ENCODE data around the gene ZSWIM1.

ZSWIM1 gene

GRCh38 chr20:45907219-45907948 is 26.4 kb downstream of the ZSWIM1 start:
- peaks cover 0 to 14% (median 14%) of the 10 kb centered on the region in 4 donors for H3K4me1 ChIP-seq
- no peaks in the 10 kb centered on the region for H3K9me3 ChIP-seq
- intact Hi-C loops (cut with DNase I; ENCODE audit: low total_unique reads) = no loop called here
- H3K36me3 ChIP-seq = peaks cover 0 to 9% (median 4%) of the 10 kb centered on the region in 3 donors
- H3K4me3 ChIP-seq = no peak overlapping the region
- H3K27me3 ChIP-seq = peaks cover 0 to 2% of the 10 kb centered on the region in 2 donors
- DNase-seq = no peak
- no peak overlapping the region for H3K27ac ChIP-seq
- TF ChIP-seq, protein P1, sequence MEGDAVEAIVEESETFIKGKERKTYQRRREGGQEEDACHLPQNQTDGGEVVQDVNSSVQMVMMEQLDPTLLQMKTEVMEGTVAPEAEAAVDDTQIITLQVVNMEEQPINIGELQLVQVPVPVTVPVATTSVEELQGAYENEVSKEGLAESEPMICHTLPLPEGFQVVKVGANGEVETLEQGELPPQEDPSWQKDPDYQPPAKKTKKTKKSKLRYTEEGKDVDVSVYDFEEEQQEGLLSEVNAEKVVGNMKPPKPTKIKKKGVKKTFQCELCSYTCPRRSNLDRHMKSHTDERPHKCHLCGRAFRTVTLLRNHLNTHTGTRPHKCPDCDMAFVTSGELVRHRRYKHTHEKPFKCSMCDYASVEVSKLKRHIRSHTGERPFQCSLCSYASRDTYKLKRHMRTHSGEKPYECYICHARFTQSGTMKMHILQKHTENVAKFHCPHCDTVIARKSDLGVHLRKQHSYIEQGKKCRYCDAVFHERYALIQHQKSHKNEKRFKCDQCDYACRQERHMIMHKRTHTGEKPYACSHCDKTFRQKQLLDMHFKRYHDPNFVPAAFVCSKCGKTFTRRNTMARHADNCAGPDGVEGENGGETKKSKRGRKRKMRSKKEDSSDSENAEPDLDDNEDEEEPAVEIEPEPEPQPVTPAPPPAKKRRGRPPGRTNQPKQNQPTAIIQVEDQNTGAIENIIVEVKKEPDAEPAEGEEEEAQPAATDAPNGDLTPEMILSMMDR (IDR thresholded peaks at IDR 0.05) = no peak

DNA sequence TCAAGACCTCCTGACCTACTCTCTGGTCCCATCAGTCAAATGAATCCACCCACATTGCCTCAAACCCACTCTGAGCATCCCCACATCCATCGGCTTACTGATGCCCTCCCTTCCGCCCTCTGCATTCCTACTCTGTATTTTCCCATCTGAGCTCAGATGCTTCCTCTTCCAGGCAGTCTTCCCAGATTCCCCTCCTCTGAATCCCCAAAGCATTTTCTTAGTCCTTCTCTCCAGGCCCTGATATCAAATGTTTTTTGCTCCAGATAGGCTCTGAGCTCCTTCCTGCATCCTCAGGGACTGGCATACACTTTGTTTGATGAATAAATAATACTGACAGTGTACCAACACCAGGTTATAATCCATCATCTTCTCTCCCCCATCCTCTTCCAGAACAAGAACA is 27.1 kb downstream of the ZSWIM1 start:
- Histone ChIP-seq H3K36me3 (peaks cover 0 to 9% (median 4%) of the 10 kb centered on the region in 3 donors), H3K27ac (no peak overlapping the region), H3K4me3 (no peak overlapping the region), H3K4me1 (peaks cover 0 to 20% (median 20%) of the 10 kb centered on the region in 4 donors), H3K27me3 (peaks cover 0 to 9% of the 10 kb centered on the region in 2 donors), H3K9me3 (no peaks in the 10 kb centered on the region)
- DNase-seq = no peak
- TF ChIP-seq, protein P1 (IDR thresholded peaks at IDR 0.05) = no peak
- intact Hi-C loops (cut with DNase I; ENCODE audit: low total_unique reads) = no loop called here

GRCh38 chr20:45909336-45909808 is 28.3 kb downstream of the ZSWIM1 start:
- H3K36me3 ChIP-seq = peaks cover 0 to 8% (median 3%) of the 10 kb centered on the region in 3 donors

DNA sequence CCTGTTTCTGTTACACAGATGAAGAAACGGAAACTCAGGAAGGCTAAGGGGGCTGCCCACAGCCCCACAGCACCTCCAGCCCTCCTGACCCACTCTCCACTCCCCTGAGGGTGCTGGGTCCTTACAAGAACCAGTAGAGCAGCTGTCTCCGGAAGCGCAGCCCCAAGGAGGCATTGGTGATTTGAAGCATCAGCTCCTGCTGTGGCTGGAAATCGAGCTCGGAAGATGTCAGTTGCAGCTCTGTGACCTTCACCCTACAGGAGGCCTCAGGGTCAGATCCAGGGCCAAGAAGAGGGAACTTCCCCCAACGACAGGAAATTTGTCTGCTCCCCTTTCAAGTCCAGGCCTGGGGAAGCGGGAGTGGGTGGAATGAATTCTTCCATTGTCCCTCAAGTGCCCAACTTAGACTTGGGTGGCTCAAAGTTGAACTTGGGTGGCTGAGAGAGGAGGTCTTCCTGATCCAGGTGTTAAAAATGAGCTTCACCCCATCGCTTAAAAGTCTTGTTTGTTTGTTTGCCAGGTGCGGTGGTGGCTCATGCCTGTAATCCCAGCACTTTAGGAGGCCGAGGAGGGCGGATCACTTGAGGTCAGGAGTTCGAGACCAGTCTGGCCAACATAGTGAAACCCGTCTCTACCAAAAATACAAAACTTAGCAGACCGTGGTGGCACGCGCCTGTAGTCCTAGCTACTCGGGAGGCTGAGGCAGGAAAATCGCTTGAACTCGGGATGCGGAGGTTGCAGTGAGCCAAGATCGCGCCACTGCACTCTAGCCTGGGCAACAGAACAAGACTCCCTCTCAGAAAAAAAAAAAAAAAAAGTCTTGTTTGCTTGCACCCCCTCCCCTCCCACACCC is 29.0 kb downstream of the ZSWIM1 start:
- peaks cover 0 to 13% of the 10 kb centered on the region in 2 donors for H3K27me3 ChIP-seq
- TF ChIP-seq, protein P1 (IDR thresholded peaks at IDR 0.05) = no peak
- H3K4me3 ChIP-seq = peak overlapping the region; percentile 17 to 58
- peaks cover 0 to 20% (median 20%) of the 10 kb centered on the region in 4 donors for H3K4me1 ChIP-seq
- no peak for DNase-seq
- peaks cover 0 to 2% (median 0%) of the 10 kb centered on the region in 3 donors for H3K36me3 ChIP-seq
- intact Hi-C loops (cut with DNase I; ENCODE audit: low total_unique reads) = no loop called here
- H3K9me3 ChIP-seq = no peaks in the 10 kb centered on the region
- H3K27ac ChIP-seq = peak overlapping the region in 1 of 2 donors; percentile 38

More at GRCh38 chr20:45909336-45909808, 28.3 kb downstream of the ZSWIM1 start:
- H3K9me3 ChIP-seq = no peaks in the 10 kb centered on the region
- H3K4me1 ChIP-seq = peaks cover 0 to 20% (median 20%) of the 10 kb centered on the region in 4 donors
- no peak overlapping the region for H3K27ac ChIP-seq
- DNase-seq = no peak
- intact Hi-C loops (cut with DNase I; ENCODE audit: low total_unique reads) = no loop called here
- H3K27me3 ChIP-seq = peaks cover 0 to 13% of the 10 kb centered on the region in 2 donors
- H3K4me3 ChIP-seq = no peak overlapping the region
- TF ChIP-seq, protein P1 (IDR thresholded peaks at IDR 0.05) = no peak

- Histone ChIP-seq H3K4me3 (peak overlapping the region; percentile 50 to 58), H3K27ac (peak overlapping the region; percentile 38 to 72), H3K36me3 (no peaks in the 10 kb centered on the region), H3K4me1 (peaks cover 0 to 20% (median 20%) of the 10 kb centered on the region in 4 donors), H3K9me3 (no peaks in the 10 kb centered on the region), H3K27me3 (peaks cover 0 to 13% of the 10 kb centered on the region in 2 donors)
- DNase-seq = peak; percentile 99
- intact Hi-C loops (cut with DNase I; ENCODE audit: low total_unique reads) = no loop called here
- TF ChIP-seq, protein P1 (IDR thresholded peaks at IDR 0.05) = no peak
These were observed 29.9 kb downstream of the ZSWIM1 start for GRCh38 chr20:45910670-45911485.
